ENCODE results near the gene SORCS2.

Gene SORCS2

GRCh38 chr4:7477695-7478094 lies 285.4 kb downstream of the SORCS2 start:
- H3K4me2 ChIP-seq (ENCODE audit: insufficient read depth, low read length): no peak overlapping the region
- ATAC-seq (ENCODE audit: insufficient read depth, low read depth) (no peak), DNase-seq (no peak)
- H3K9ac ChIP-seq (ENCODE audit: low read depth, low read length): no peak overlapping the region
- H3K4me1 ChIP-seq (ENCODE audit: insufficient read depth, low read length): no peaks in the 10 kb centered on the region
- no peaks in the 10 kb centered on the region for H3K27me3 ChIP-seq (ENCODE audit: insufficient read depth, low read length, poor library complexity)
- H4K20me1 ChIP-seq (ENCODE audit: insufficient read depth, low read length): no peaks in the 10 kb centered on the region
- H3K4me3 ChIP-seq (ENCODE audit: low read depth in 1 of 2, low read length in 2 of 2): no peak overlapping the region
- no peak overlapping the region for H2AFZ ChIP-seq (ENCODE audit: low read depth, low read length)
- no peaks in the 10 kb centered on the region for H3K9me3 ChIP-seq (ENCODE audit: insufficient read depth, low read length, severe bottlenecking)
- H3K36me3 ChIP-seq (ENCODE audit: insufficient read depth, low read length): no peaks in the 10 kb centered on the region
- no peak for TF ChIP-seq EZH2 (IDR thresholded peaks at IDR 0.05; ENCODE audit: borderline replicate concordance, low read depth, low read length, severe bottlenecking)
- no peaks in the 10 kb centered on the region for H3K79me2 ChIP-seq (ENCODE audit: insufficient read depth, low read length)
- H3K27ac ChIP-seq (ENCODE audit: low read length): no peak overlapping the region

GRCh38 chr4:7478665-7479064 lies 286.3 kb downstream of the SORCS2 start:
- H3K36me3 ChIP-seq (ENCODE audit: insufficient read depth, low read length): no peaks in the 10 kb centered on the region
- H3K27me3 ChIP-seq (ENCODE audit: insufficient read depth, low read length, poor library complexity): no peaks in the 10 kb centered on the region
- no peak for TF ChIP-seq CTCF (IDR thresholded peaks at IDR 0.05; ENCODE audit: borderline replicate concordance, extremely low read depth, low read length, poor library complexity, severe bottlenecking)
- no peak overlapping the region for H3K4me3 ChIP-seq (ENCODE audit: low read depth in 1 of 2, low read length in 2 of 2)
- H3K9ac ChIP-seq (ENCODE audit: low read depth, low read length): no peak overlapping the region
- H2AFZ ChIP-seq (ENCODE audit: low read depth, low read length): no peak overlapping the region
- H3K9me3 ChIP-seq (ENCODE audit: insufficient read depth, low read length, severe bottlenecking): no peaks in the 10 kb centered on the region
- no peak overlapping the region for H3K27ac ChIP-seq (ENCODE audit: low read length)
- no peaks in the 10 kb centered on the region for H3K79me2 ChIP-seq (ENCODE audit: insufficient read depth, low read length)
- no peak for DNase-seq
- H3K4me1 ChIP-seq (ENCODE audit: insufficient read depth, low read length): no peaks in the 10 kb centered on the region
- no peaks in the 10 kb centered on the region for H4K20me1 ChIP-seq (ENCODE audit: insufficient read depth, low read length)
- ATAC-seq (ENCODE audit: insufficient read depth, low read depth): no peak
- no peak overlapping the region for H3K4me2 ChIP-seq (ENCODE audit: insufficient read depth, low read length)

GRCh38 chr4:7480423-7480822 lies 288.1 kb downstream of the SORCS2 start:
- H3K4me2 ChIP-seq (ENCODE audit: insufficient read depth, low read length): no peak overlapping the region
- H3K9me3 ChIP-seq (ENCODE audit: insufficient read depth, low read length, severe bottlenecking): no peaks in the 10 kb centered on the region
- H3K36me3 ChIP-seq (ENCODE audit: insufficient read depth, low read length): no peaks in the 10 kb centered on the region
- H3K9ac ChIP-seq (ENCODE audit: low read depth, low read length): no peak overlapping the region
- TF ChIP-seq CTCF (IDR thresholded peaks at IDR 0.05; ENCODE audit: borderline replicate concordance, extremely low read depth, low read length, poor library complexity, severe bottlenecking): no peak
- TF ChIP-seq EZH2 (IDR thresholded peaks at IDR 0.05; ENCODE audit: borderline replicate concordance, low read depth, low read length, severe bottlenecking): no peak
- H3K27ac ChIP-seq (ENCODE audit: low read length): no peak overlapping the region
- H3K79me2 ChIP-seq (ENCODE audit: insufficient read depth, low read length): no peaks in the 10 kb centered on the region
- no peak overlapping the region for H3K4me3 ChIP-seq (ENCODE audit: low read depth in 1 of 2, low read length in 2 of 2)
- H3K27me3 ChIP-seq (ENCODE audit: insufficient read depth, low read length, poor library complexity): no peaks in the 10 kb centered on the region
- ATAC-seq (ENCODE audit: insufficient read depth, low read depth) (no peak), DNase-seq (no peak)
- H3K4me1 ChIP-seq (ENCODE audit: insufficient read depth, low read length): no peaks in the 10 kb centered on the region
- H2AFZ ChIP-seq (ENCODE audit: low read depth, low read length): no peak overlapping the region
- H4K20me1 ChIP-seq (ENCODE audit: insufficient read depth, low read length): peaks cover 3% of the 10 kb centered on the region; the same call in 1 of the 2 replicates

GRCh38 chr4:7481227-7481626 lies 288.9 kb downstream of the SORCS2 start:
- Histone ChIP-seq H3K4me2 (ENCODE audit: insufficient read depth, low read length) (no peak overlapping the region), H4K20me1 (ENCODE audit: insufficient read depth, low read length) (peaks cover 3% of the 10 kb centered on the region; the same call in 1 of the 2 replicates), H3K79me2 (ENCODE audit: insufficient read depth, low read length) (no peaks in the 10 kb centered on the region), H3K4me1 (ENCODE audit: insufficient read depth, low read length) (no peaks in the 10 kb centered on the region), H3K9ac (ENCODE audit: low read depth, low read length) (no peak overlapping the region), H3K27me3 (ENCODE audit: insufficient read depth, low read length, poor library complexity) (no peaks in the 10 kb centered on the region), H3K27ac (ENCODE audit: low read length) (no peak overlapping the region), H3K4me3 (ENCODE audit: low read depth in 1 of 2, low read length in 2 of 2) (no peak overlapping the region), H3K9me3 (ENCODE audit: insufficient read depth, low read length, severe bottlenecking) (no peaks in the 10 kb centered on the region), H2AFZ (ENCODE audit: low read depth, low read length) (no peak overlapping the region), H3K36me3 (ENCODE audit: insufficient read depth, low read length) (no peaks in the 10 kb centered on the region)
- no peak for ATAC-seq (ENCODE audit: insufficient read depth, low read depth)
- no peak for TF ChIP-seq CTCF (IDR thresholded peaks at IDR 0.05; ENCODE audit: borderline replicate concordance, extremely low read depth, low read length, poor library complexity, severe bottlenecking)
- no peak for TF ChIP-seq EZH2 (IDR thresholded peaks at IDR 0.05; ENCODE audit: borderline replicate concordance, low read depth, low read length, severe bottlenecking)
- no peak for DNase-seq
